Gastroesophageal sphincter (tissue), 4 donors: ENCODE measurements around the gene DCUN1D3. TPM values are rescaled to one million over a fixed set of nuclear protein-coding genes. Genes with fewer than 3 reads are reported as not detected.

Source experiments
- ATAC-seq: fragments of 150-250 bp; one replicate; pipeline ENCODE4 v1.9.1; 2016; ENCODE audit warnings: mild to moderate bottlenecking, moderate library complexity
- H3K27ac ChIP-seq, 4 donors: fragments of 200-600 bp; sonication (generic) in 3 of 4; 1 replicate in 3 of 4; 2 replicates in 1 of 4; pipeline ENCODE4 v1.5.1; 2016 to 2019
- H3K27me3 ChIP-seq: fragments of 200-600 bp; sonication (generic); one replicate; pipeline ENCODE4 v1.5.1; 2019
- H3K36me3 ChIP-seq, 2 donors: fragments of 200-600 bp; sonication (generic); one replicate each; pipeline ENCODE4 v1.5.1; 2019; ENCODE audit warnings: control low read depth in 1 of 2
- H3K4me1 ChIP-seq, 3 donors: fragments of 200-600 bp; sonication (generic); 1 replicate in 2 of 3; 2 replicates in 1 of 3; pipeline ENCODE4 v1.5.1; 2016 to 2019; ENCODE audit warnings: control low read depth in 2 of 3
- H3K4me3 ChIP-seq, 2 donors: fragments of 200-600 bp; sonication (generic); one replicate each; pipeline ENCODE4 v1.5.1; 2019; ENCODE audit warnings: mild to moderate bottlenecking in 1 of 2, moderate library complexity in 1 of 2
- H3K9me3 ChIP-seq, 3 donors: fragments of 200-600 bp; sonication (generic); one replicate each; pipeline ENCODE4 v1.5.1; 2017 to 2019; ENCODE audit warnings: control low read depth in 2 of 3
- EP300 ChIP-seq: sonication (generic); formaldehyde crosslinking; IDR thresholded peaks from one replicate; pipeline ENCODE4 v1.6.1; 2017; ENCODE audit warnings: antibody characterized with exemption, mild to moderate bottlenecking
- POLR2A ChIP-seq, 2 donors: fragments of 450-650 bp; IDR thresholded peaks; one replicate each; pipeline ENCODE4 v1.6.1; 2017; ENCODE audit warnings: antibody characterized with exemption in 2 of 2, mild to moderate bottlenecking in 2 of 2, moderate library complexity in 1 of 2
- POLR2AphosphoS5 ChIP-seq: sonication (generic); formaldehyde crosslinking; IDR thresholded peaks from one replicate; pipeline ENCODE4 v1.6.1; 2017; ENCODE audit warnings: antibody characterized with exemption
- WGBS, 2 donors: methylation state at CpG; one replicate each; pipeline ENCODE4 v1.1.5; 2018; ENCODE audit warnings: low coverage in 1 of 2; 5-methylcytosine and 5-hydroxymethylcytosine counted together
- total RNA-seq, 4 donors: library from RNA; depleted of rRNA; stranded (reverse); fragments of >200 nt; gene quantifications; one replicate each; pipeline ENCODE4 v1.1.0, GENCODE V29; 2016
- TF ChIP-seq, protein P1 (sequence below), 4 experiments: fragments of 200-600 bp in 2 of 4; fragments of 450-650 bp in 2 of 4; sonication (generic) in 1 of 4; IDR thresholded peaks; one replicate each; pipeline ENCODE4 v1.5.1; 2017 to 2019; ENCODE audit warnings: antibody characterized with exemption in 4 of 4, mild to moderate bottlenecking in 2 of 4, moderate library complexity in 2 of 4

The DCUN1D3 gene
- total RNA-seq, 4 donors from 2014 or later = 28.6 to 35.7 (median 33.5) TPM

DNA sequence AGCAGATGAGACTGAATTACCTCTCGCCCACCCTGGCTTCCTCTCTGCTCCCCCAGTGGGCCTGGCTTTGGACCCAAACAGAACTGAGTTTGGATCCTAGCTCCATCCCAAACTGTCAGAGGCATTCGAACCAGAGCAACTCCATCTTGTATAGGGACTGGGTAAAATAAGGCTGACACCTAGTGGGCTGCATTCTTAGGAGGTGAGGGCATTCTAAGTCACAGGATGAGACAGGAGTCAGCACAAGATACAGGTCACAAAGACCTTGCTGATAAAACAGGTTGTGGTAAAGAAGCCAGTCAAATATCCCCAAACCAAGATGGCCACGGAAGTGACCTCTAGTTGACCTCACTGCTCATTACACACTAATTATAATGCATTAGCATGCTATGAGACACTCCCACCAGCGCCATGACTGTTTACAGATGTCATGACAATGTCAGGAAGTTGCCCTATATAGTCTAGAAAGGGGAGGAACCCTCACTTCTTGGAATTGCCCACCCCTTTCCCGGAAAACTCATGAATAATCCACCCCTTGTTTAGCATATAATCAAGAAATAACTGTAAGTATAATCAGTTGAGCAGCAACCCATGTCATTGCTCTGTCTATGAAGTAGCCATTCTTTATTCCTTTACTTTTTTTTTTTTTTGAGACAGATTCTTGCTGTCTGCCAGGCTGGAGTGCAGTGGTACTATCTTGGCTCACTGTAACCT, 44.9 kb upstream of the DCUN1D3 start:
- ATAC-seq = no peak
- Histone ChIP-seq H3K36me3 (no peaks in the 10 kb centered on the region), H3K27me3 (no peaks in the 10 kb centered on the region), H3K4me3 (no peak overlapping the region), H3K9me3 (no peaks in the 10 kb centered on the region), H3K4me1 (no peaks in the 10 kb centered on the region), H3K27ac (no peak overlapping the region)
- 67 to 83% methylated on average over 2 to 4 of the region's 5 CpGs for WGBS, 2 donors
- TF ChIP-seq, protein P1, sequence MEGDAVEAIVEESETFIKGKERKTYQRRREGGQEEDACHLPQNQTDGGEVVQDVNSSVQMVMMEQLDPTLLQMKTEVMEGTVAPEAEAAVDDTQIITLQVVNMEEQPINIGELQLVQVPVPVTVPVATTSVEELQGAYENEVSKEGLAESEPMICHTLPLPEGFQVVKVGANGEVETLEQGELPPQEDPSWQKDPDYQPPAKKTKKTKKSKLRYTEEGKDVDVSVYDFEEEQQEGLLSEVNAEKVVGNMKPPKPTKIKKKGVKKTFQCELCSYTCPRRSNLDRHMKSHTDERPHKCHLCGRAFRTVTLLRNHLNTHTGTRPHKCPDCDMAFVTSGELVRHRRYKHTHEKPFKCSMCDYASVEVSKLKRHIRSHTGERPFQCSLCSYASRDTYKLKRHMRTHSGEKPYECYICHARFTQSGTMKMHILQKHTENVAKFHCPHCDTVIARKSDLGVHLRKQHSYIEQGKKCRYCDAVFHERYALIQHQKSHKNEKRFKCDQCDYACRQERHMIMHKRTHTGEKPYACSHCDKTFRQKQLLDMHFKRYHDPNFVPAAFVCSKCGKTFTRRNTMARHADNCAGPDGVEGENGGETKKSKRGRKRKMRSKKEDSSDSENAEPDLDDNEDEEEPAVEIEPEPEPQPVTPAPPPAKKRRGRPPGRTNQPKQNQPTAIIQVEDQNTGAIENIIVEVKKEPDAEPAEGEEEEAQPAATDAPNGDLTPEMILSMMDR (IDR thresholded peaks at IDR 0.05) = peak in 3 of 4 experiments; percentile 6 to 45 (median 19)
- TF ChIP-seq POLR2AphosphoS5 (no peak), POLR2A (IDR thresholded peaks at IDR 0.05) (no peak), EP300 (no peak)

DNA sequence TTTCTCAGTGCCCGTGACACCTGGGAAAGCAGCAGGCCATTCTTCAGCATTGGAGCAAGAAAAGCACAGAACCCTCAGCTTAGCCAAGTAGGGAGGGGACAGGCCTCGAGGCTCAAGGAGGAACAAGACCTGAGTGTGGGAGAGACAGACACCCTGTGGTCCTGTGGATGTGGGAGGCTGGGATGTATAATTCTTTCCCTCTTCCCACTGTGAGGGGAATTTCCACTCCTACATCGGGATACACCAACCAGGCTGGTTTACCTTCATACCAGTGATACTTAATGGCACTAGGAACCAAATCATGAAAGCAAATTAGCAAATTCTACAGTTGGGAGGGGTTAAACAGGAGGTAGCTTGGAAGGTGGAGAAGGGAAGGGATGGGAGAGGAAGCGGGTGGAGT, 42.1 kb upstream of the DCUN1D3 start:
- H3K4me3 ChIP-seq = no peak overlapping the region
- H3K9me3 ChIP-seq = no peaks in the 10 kb centered on the region
- H3K36me3 ChIP-seq = no peaks in the 10 kb centered on the region
- no peak for TF ChIP-seq POLR2A (IDR thresholded peaks at IDR 0.05)
- TF ChIP-seq, protein P1 (IDR thresholded peaks at IDR 0.05) = no peak
- no peak for TF ChIP-seq EP300
- no peak for TF ChIP-seq POLR2AphosphoS5
- H3K27ac ChIP-seq = no peak overlapping the region
- no peaks in the 10 kb centered on the region for H3K27me3 ChIP-seq
- WGBS, 2 donors = 60 to 83% methylated on average over 1 to 2 of the region's 4 CpGs
- ATAC-seq = no peak
- H3K4me1 ChIP-seq = no peaks in the 10 kb centered on the region

DNA sequence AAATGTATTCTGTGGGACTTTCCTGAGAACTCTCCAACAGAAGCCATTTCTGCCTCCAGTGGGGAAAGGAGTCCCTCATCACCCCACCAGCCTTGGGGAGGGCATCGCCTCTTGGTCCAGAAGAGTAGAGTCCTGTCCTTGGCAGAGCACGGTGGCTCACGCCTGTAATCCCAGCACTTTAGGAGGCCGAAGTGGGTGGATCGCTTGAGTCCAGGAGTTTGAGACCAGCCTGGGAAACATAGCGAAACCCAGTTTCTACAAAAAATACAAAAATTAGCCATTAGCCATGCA, 41.4 kb upstream of the DCUN1D3 start:
- Histone ChIP-seq H3K36me3 (no peaks in the 10 kb centered on the region), H3K4me1 (no peaks in the 10 kb centered on the region), H3K27ac (no peak overlapping the region), H3K4me3 (no peak overlapping the region), H3K27me3 (no peaks in the 10 kb centered on the region), H3K9me3 (no peaks in the 10 kb centered on the region)
- WGBS, 2 donors = 90% methylated on average over 2 of the region's 6 CpGs; no CpG with 5 or more reads in 1 of the 2 donors
- no peak for TF ChIP-seq POLR2AphosphoS5
- no peak for TF ChIP-seq EP300
- TF ChIP-seq, protein P1 (IDR thresholded peaks at IDR 0.05) = no peak
- no peak for TF ChIP-seq POLR2A (IDR thresholded peaks at IDR 0.05)
- no peak for ATAC-seq

DNA sequence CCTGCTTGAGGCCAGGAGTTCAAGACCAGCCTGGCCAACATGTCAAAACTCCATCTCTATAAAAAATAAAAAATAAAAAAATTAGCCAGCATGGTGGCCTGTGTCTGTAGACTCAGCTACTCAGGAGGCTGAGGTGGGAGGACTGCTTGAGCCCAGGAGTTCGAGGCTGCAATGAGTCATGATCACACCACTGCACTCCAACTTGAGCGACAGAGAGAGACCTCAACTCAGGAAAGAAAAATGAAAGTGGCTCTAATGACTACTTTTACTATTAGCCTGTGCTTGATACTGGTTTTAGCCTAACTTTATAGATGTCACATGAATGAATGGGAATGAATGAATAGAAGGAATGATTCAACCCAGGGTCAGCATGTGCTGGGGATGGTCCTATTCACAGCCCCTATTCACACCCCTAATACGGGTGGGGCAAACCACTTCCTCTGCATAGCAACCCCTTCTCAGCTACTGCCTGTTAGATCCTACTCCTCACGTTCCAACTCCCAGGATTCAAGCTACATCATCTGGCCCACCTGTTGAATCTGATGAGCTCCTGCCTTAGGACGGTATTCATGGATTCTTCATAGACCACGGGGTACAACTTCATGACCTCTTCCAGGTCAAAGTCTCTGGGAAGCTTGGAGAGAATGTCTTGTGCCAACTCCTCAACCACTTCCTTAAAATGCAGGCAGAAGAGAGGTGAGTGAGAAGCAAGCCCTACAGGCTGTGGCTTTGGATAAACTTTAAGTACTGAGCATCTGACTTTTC, 40.9 kb upstream of the DCUN1D3 start:
- no peaks in the 10 kb centered on the region for H3K9me3 ChIP-seq
- WGBS, 2 donors = 68 to 75% methylated on average over 1 to 3 of the region's 6 CpGs
- TF ChIP-seq, protein P1 (IDR thresholded peaks at IDR 0.05) = no peak
- no peak for TF ChIP-seq EP300
- no peak for TF ChIP-seq POLR2AphosphoS5
- TF ChIP-seq POLR2A (IDR thresholded peaks at IDR 0.05) = no peak

DNA sequence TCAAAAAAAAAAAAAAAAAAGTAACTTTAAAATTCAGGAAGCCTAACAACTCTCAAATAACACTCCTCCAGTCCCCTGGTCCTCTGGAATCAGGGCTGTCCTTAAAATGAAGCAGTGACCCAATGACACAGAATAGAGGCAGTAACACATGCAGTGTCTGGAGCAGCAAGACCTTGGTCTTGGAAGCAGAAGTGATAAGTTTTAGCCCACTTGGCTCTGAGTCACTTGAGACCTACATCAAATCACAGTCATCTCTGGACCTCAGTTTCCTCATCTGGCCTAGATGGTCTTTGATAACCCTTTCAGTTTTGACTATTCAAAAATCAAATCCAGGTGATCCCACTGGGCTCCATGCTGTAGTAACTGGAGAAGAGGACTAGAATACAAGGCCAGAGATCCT, 39.5 kb upstream of the DCUN1D3 start:
- Histone ChIP-seq H3K36me3 (no peaks in the 10 kb centered on the region), H3K27me3 (no peaks in the 10 kb centered on the region), H3K4me3 (no peak overlapping the region), H3K9me3 (no peaks in the 10 kb centered on the region), H3K27ac (no peak overlapping the region), H3K4me1 (no peaks in the 10 kb centered on the region)
- TF ChIP-seq POLR2A (IDR thresholded peaks at IDR 0.05) = no peak
- TF ChIP-seq, protein P1 (IDR thresholded peaks at IDR 0.05) = no peak
- no peak for TF ChIP-seq EP300
- TF ChIP-seq POLR2AphosphoS5 = no peak
- ATAC-seq = no peak

More for the DNA sequence above, 40.9 kb upstream of the DCUN1D3 start:
- ATAC-seq = no peak
- Histone ChIP-seq H3K36me3 (no peaks in the 10 kb centered on the region), H3K4me1 (no peaks in the 10 kb centered on the region), H3K27me3 (no peaks in the 10 kb centered on the region), H3K27ac (no peak overlapping the region), H3K4me3 (no peak overlapping the region)
